GM04503 (cell line): Measurements from ENCODE around the gene GATB.

Experiments
- DNase-seq: peaks from one replicate; pipeline ENCODE4 v3.0.0-alpha.2; 2012; ENCODE audit warnings: low read depth

Gene GATB

DNA sequence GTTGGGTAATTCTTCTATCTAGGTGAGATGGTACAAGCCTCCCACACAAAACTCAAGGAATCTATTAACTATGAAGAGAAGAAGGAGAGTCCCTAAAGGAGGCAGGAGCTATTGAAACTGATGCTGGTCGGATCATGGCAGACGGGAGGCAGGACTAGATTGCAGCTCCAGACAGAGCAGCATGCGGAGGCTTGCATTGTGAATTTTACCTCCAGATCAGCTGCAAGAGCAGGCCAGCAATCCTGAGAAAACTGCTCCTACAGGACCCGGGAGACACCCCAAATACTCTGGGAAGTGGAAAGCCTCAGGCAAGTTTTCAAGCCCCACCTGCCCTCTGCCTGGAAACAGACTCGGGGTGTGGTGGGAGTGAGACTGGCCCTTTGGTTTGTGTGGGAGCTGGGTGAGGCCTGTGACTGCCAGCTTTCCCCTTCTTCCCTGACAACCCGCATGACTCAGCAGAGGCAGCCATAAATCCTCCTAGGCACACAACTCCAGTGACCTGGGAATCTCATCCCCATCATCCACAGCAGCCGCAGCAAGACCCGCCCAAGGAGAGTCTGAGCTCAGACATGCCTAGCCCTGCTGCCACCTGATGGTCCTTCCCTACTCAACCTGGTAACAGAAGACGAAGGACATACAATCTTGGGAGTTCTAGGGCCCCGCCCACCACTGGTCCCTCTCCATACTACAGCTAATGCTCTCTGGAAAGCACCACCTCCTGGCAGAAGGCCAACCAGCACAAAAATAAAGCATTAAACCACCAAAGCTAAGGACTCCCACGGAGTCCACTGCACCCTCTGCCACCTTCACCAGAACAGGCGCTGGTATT lies 30.9 kb downstream of the GATB start:
- no peak for DNase-seq

DNA sequence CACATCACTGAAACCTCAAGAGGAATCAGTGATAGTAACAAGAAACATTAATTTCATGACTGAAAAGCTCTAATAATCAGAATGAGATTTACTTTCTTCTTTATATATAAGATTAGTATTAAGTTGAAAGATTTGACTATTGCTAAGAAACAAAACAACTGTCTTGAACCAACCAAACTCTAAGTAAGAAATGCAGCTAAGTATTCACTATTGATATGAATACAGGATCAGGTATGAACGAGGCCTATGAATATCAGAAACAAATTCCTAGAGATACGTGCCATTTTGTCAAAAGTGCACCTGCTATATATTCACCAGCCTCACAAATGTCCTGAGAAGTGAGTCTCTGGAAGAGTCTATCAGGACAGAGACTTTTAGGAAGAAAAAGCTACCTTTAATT lies 32.1 kb downstream of the GATB start:
- no peak for DNase-seq

DNA sequence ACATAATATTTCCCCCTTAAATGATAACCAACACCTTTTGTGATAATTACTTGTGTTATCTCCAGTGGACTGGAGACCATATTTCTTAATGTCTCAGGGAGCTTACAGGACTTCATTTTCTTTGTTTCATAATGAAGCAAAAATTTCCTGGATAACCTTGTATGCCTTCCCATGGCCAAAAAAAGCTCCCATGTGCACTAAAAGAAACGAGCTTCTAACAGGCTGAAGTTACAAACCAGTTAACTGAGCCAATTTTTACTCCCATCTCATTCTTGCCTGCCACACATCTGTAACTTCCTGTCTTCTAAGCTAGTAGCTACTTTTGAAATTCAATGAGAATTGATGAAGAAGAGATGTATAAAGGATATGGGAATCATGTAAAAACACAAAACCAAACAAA lies 32.8 kb downstream of the GATB start:
- no peak for DNase-seq

- no peak for DNase-seq
Measured at GRCh38 chr4:151727365-151727764, 33.4 kb downstream of the GATB start.

GRCh38 chr4:151725087-151725486 lies 35.7 kb downstream of the GATB start:
- DNase-seq, result no peak

DNA sequence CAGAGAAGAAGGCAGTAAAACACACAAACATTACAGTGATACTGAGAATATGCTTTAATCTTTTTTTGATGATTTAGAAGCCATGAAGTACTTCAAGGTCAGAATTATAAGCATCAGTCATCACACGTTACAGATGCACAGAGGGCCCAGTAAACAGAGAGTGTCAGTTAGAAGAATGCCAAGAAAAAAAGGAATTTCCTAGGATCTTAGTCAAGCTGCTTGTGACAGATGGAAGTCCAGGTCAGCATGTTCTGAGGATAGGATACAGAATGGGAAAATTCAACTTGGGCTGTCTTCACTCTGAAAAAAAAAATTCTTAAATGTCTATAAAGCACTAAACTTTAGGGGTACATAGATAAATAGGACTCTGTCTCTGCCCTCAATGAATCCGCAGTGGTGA lies 38.9 kb downstream of the GATB start:
- DNase-seq, result no peak

DNA sequence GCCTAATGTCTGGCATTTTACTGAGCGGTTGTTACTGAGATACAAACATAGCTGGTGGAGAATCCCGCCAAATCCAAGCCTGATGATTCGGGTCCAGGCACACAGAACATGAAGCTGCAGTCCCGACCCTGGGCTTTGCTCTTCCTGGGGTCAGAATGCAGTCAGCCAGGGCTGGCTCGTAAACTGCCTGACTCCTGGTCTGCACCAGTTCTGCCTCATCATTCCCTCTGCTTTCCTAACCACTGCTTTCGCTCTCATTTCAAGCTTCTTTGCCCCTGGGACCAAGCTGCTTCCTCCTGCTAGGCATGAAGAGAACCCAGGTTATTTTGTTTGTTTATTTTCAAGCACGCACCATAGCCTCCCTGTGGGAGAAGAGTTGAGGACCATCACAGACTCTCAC lies 39.3 kb downstream of the GATB start:
- DNase-seq, result no peak

- DNase-seq, result no peak
Measured at GRCh38 chr4:151719956-151720334, 40.9 kb downstream of the GATB start.

GRCh38 chr4:151718984-151719955 lies 41.5 kb downstream of the GATB start:
- DNase-seq, result no peak

DNA sequence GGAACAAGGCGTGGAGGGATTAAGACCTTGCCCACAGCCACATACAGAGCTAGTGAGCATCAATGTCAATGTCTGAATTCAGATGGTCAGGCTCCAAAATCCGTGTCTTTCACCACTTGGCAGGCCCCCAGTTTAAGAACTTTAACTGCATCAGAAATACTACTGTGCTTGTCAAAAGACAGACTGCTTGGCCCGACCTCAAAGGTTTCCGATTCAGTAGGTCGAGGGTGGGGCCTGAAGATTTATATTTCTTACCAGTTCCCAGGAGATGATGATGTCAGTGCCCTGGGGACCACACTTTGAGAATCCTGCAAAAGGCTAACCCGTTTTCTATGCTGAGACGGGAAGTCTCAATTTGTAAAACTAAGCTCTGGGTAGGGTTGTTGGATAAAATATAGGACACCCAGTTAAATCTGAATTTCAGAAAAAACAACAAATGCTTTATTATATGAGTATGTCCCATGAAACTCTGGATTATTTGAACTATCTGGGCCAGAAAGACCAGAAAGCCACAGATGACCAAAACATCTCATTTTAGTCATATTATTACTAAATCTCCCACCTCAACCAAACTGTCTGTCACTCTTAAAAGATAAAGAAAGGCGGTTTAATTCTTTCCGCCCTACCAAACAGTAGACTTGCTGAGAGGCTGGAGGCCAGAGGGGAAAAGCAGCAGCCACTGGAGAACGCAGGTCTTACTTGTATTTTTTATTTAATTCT lies 42.7 kb downstream of the GATB start:
- DNase-seq, result no peak

GRCh38 chr4:151717314-151717713 lies 43.5 kb downstream of the GATB start:
- DNase-seq, result no peak

DNA sequence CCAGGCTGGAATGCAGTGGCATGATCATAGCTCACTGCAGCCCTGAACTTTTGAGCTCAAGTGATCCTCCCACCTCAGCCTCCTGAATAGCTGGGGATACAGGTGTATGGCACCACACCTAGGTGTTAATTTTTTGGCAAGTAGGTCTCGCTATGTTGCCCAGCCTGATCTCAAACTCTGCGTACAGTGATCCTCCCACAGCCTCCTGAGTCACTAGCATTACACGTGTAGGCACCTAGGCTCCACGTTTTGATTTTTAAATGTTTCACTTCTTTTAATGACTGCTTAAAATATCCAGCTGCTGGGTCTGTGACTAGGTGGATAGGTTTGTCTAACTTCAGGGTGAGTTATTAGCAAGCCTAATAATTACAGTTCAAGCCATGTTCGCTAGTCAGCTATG lies 44.5 kb downstream of the GATB start:
- DNase-seq, result no peak

DNA sequence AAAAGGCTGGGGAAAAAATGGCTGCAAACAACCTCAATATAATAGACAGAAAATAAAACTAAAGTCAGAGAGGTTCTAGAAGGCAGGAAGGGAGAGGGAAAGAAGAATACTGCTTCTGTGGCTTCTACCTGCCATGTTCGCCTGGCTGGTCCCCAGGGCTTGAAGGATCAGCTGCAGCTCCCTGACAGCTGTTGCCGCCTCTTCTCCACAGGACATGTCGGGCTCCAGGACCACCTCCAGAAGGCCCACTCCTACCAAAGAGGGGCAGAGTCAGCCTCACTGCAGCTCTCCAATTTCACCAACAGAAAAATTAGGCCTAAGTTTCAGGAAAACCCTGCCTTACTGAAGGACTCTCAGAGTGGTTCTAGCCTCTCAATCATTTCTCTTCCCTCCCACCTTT lies 44.9 kb downstream of the GATB start:
- DNase-seq, result no peak

GRCh38 chr4:151712777-151713176 lies 48.0 kb downstream of the GATB start:
- DNase-seq, result no peak

- no peak for DNase-seq
Measured at GRCh38 chr4:151711646-151712045, 49.2 kb downstream of the GATB start.

- no peak for DNase-seq
Measured at GRCh38 chr4:151709587-151709986, 51.2 kb downstream of the GATB start.

DNA sequence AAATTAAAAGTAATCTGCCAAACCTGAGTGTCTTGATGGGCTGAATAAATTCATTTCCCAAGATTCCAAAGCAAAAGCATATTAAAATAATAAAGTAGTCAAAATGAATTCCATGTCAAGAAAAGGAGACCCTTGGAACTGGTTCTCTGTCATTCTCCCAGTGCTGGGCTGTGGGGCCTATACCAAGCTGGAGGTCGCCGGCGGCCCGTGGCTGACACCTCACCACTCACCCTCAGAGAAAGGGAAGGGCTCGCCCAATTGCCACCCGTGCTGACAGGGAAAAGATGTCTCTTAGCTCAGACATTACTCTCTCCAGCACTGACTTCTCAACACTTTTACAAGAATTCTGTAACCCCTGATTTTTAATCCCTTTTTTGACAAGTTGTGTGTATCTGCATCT lies 51.7 kb downstream of the GATB start:
- DNase-seq, result no peak

DNA sequence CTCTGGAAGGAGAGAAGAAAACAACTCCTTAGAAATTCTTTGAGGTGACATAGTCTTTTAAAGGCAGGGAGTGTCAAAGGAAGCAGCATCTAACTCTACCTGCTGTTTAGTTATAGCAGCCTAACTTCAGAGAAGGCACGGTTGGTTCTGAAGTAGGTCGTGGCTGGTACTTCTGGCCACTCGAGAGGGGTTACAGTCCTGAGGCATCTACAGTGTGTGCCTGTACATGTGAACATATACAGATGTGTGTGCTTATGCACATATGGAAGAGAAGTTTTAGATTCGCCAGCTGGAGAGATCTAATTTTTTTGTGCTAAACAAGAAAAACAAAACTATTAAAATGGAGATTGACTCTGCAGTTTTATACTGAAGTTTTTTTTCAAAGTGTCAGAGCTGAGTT lies 52.7 kb downstream of the GATB start:
- DNase-seq, result no peak

DNA sequence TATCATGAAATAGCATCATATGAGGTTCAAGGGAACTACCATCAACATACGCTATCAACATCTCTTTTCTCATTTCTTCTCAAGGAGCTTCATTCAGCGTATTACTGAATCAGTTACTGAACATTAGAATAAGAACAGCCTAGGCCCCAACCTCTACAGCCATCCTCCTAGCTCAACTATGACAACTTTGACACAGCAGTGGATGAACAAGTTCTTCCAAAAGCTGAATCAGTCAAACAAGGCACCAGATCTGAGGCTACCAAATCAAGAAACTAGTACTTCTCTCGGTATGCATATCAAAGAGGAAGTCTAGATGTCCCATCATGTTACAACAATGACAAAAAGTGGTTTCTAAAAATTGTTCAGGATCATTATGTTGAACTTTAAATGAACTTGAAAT lies 57.4 kb downstream of the GATB start:
- DNase-seq, result no peak

DNA sequence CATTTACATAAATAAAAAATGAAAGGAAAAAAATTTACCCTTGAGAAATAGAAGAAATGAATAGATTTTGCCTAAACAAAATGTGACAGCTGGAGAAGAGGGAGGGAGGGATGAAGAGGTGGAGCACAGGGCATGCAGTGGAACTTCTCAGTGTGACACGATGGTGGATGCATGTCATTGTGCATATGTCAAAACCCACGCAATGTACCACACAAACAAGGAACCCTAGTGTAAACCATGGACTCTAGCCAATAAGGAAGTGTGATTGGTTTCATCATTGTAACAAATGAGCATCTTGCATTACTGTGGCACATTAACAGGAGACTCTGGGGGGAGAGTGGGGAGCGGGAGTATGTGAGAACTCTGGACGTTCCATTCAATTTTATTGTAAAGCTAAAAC lies 58.6 kb downstream of the GATB start:
- DNase-seq, result no peak

DNA sequence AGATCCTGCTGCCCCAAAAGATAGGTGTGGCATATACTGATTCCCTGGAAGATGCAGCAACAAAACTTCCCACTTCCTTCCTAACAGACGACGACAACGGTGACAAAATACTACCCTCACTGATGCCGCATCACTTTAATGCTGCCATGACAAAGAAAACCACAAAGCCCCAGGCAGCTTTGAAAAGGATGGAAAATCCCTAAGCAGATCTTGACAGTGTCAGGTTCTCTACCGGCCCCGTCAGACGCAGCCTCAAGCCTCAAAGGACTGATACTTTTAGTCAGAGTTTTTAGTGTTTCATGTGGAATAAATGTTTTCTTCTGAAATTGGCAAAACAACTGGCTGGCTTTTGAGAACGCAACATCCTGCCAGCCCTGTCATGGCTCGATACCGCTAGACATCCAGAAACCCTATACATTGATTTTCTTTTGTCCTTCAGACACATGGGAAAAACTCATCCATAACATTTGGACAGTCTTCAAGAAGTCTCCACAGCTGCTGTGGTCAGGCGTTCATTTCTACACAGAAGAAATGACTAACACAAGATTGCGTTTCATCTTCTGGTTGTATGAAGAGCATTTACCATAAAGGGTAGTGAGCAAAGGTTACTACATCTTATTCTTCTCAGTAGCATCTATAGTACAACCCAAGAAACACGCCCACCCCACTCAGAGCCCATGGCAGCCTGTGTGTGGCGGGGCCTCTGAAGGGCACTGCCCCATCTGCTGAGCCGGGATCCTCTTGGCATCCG lies 60.1 kb downstream of the GATB start:
- no peak for DNase-seq

GRCh38 chr4:151698213-151698612 lies 62.6 kb downstream of the GATB start:
- no peak for DNase-seq
